Measurements from ENCODE around the gene SPOCD1.
A peak's percentile ranks its signal among the peaks of the same experiment; 100 is the strongest.

SPOCD1 gene

GRCh38 chr1:31799895-31800673 lies 15.7 kb downstream of the SPOCD1 start:
- DNase-seq (ENCODE audit: low spot score): no peak

- DNase-seq (ENCODE audit: low spot score): no peak
These were observed 16.5 kb downstream of the SPOCD1 start for GRCh38 chr1:31799196-31799894.

- DNase-seq (ENCODE audit: low spot score): no peak
These were observed 17.2 kb downstream of the SPOCD1 start for GRCh38 chr1:31798433-31799195.

- no peak for DNase-seq (ENCODE audit: low spot score)
These were observed 17.8 kb downstream of the SPOCD1 start for GRCh38 chr1:31798086-31798432.

- DNase-seq (ENCODE audit: low spot score): no peak
These were observed 18.6 kb downstream of the SPOCD1 start for GRCh38 chr1:31797216-31797615.

- DNase-seq (ENCODE audit: low spot score): no peak
These were observed 19.1 kb downstream of the SPOCD1 start for GRCh38 chr1:31796707-31797106.

- DNase-seq (ENCODE audit: low spot score): no peak
These were observed 19.8 kb downstream of the SPOCD1 start for GRCh38 chr1:31795801-31796621.

GRCh38 chr1:31795096-31795675 lies 20.6 kb downstream of the SPOCD1 start:
- no peak for DNase-seq (ENCODE audit: low spot score)

GRCh38 chr1:31793586-31794285 lies 22.1 kb downstream of the SPOCD1 start:
- no peak for DNase-seq (ENCODE audit: low spot score)

- no peak for DNase-seq (ENCODE audit: low spot score)
These were observed 22.7 kb downstream of the SPOCD1 start for GRCh38 chr1:31793086-31793485.

GRCh38 chr1:31792541-31792940 lies 23.3 kb downstream of the SPOCD1 start:
- no peak for DNase-seq (ENCODE audit: low spot score)

GRCh38 chr1:31792116-31792515 lies 23.7 kb downstream of the SPOCD1 start:
- DNase-seq (ENCODE audit: low spot score): no peak

GRCh38 chr1:31791131-31791858 lies 24.5 kb downstream of the SPOCD1 start:
- no peak for DNase-seq (ENCODE audit: low spot score)

GRCh38 chr1:31790641-31791091 lies 25.2 kb downstream of the SPOCD1 start:
- DNase-seq (ENCODE audit: low spot score): no peak

GRCh38 chr1:31790140-31790539 lies 25.7 kb downstream of the SPOCD1 start:
- no peak for DNase-seq (ENCODE audit: low spot score)

- DNase-seq (ENCODE audit: low spot score): peak; percentile 93
These were observed 26.4 kb downstream of the SPOCD1 start for GRCh38 chr1:31789259-31790065.

GRCh38 chr1:31788825-31789256 lies 27.0 kb downstream of the SPOCD1 start:
- DNase-seq (ENCODE audit: low spot score): peak; percentile 76

GRCh38 chr1:31788138-31788824 lies 27.5 kb downstream of the SPOCD1 start:
- peak; percentile 97 for DNase-seq (ENCODE audit: low spot score)

GRCh38 chr1:31787786-31788137 lies 28.1 kb downstream of the SPOCD1 start:
- no peak for DNase-seq (ENCODE audit: low spot score)

Measured in NAMALWA (cell line).